Stimulated activated naive CD8-positive, alpha-beta T cell treated with anti-CD3 and anti-CD28 coated beads, Interleukin-15, Interleukin-2, amounts not matched to agents 100 U/mL and 50 U/mL, for 24 hours (primary cell): ENCODE data around the gene FAM193B.

Experiments used
- ATAC-seq: fragments of 150-1000 bp; cut with Tn5 transposase; one replicate; pipeline ENCODE4 v1.10.0; 2021
- DNase-seq: peaks from one replicate; pipeline ENCODE4 v3.0.0; 2021

The FAM193B gene

GRCh38 chr5:177515580-177515979, 38.8 kb downstream of the FAM193B start:
- no peak for ATAC-seq
- no peak for DNase-seq

DNA sequence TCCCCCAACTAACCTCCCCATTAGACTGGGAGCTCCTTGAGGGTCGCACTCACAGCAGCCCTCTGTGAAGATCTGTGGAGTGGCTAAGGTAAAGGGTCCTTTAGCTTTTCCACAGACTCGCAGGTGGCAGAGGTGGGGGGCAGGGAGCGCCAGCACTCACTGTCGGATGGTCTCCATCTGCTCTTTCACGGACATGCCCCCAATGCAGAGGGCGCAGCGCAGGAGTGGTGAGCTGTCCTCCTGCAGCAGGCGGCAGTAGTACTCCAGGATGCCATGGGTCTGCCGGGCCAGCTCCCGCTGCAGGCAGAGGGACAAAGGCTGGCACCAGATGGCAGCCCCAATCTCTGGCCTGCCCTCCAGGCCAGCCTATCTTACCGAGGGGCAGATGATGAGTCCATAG, 39.8 kb downstream of the FAM193B start:
- DNase-seq (no peak), ATAC-seq (no peak)

GRCh38 chr5:177513500-177513899, 40.9 kb downstream of the FAM193B start:
- ATAC-seq (no peak), DNase-seq (no peak)

DNA sequence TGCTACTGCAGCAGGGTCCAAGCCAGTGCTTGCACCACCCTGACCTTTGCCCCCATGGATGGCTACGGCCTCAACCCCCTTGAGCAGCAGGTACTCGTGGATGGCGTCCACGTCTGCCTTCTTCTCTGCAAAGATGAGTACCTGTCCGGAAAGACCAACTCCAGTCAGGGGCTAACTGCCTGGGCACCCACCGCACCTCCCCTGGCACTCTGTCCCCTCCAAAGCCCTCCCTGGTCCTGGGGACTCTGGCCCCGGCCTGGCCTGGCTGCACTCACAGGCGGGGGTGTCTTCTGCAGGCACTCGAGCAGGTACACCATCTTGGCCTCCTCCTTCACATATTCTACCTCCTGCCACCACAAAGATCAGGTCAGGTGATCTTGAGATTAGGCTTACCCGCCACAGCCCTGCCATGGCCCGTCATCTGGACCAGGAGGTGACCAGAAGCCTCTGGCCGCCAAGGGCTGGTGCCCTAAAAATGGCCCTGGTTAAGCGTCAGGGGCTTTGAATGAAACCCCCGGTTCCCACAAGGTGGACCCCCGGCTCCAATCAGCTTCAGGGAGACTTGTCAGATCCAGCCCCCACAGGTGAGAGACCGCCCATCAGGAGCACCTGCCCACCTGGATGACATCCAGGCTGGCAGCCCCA, 41.5 kb downstream of the FAM193B start:
- no peak for ATAC-seq

GRCh38 chr5:177511796-177512675, 42.3 kb downstream of the FAM193B start:
- ATAC-seq (no peak), DNase-seq (no peak)

More for the DNA sequence above, 41.5 kb downstream of the FAM193B start:
- no peak for DNase-seq

DNA sequence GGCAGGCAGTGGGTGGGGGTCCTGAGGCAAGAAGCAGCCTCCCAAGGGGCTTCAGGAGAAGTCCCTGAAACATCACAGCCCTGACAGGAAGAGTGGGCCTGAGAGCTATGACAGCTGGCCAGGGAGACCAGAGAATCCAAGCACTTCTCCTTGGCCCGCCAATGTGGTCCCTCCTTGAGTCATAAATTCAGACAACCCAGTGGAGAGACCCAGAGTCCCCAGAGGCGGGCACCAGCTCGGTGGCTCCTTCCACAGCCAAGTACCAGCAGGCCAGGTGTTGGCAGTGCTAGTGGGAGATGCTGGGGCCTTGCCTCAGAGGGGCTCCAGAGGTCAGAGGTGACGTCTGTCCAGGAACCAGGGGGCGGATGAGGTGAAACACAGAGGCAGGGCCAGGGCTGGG, 43.2 kb downstream of the FAM193B start:
- DNase-seq (no peak), ATAC-seq (no peak)

DNA sequence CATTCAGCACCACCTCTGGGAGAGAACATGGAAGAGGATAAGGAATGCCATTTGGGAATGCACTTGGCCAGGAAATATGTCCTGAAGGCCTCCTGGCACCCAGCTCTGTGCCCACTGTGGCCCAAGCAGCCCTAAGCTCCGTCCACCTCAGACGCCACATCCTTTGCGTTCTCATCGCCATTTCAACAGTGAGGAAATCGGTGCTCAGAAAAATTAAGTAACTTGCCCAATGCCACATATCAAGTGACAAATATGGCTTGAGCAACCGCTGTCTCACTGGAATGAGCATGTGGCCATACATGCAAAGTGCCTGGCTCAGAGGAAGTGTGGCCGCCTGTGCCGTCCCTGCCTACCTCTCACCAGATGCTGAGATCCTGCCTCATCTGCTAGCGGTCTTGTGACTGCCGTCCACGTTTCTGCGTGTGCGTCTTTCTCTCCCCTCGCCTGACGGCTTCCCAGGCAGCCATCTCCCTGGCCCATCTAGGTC, 43.8 kb downstream of the FAM193B start:
- ATAC-seq: no peak
- no peak for DNase-seq

DNA sequence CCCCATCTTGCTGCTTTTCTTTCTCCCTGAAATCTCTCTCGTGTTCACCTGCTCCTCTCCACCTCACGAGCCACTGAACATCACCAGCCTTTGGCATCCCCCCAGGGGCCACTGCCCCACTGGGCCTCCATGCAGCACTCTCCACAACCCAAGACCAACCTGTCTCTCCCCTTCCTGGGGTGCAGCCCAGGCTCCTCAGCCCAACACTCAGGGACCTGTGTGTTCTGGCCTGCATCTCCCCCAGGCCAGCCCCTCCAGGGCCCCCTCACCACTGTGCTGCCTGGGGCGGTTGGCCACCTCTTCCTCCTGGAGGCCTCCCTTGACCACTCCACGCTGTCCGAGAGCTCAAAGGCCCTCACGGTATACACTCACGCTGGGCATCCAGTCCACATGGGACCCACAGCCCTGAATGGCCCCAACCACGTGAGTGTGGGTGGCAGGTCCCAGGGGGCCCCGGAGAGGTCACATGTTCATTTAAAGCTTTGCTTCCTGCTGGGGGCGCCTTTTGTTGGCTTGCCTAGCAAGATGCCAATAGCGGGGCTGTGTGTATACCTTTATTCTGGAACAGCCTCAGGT, 44.3 kb downstream of the FAM193B start:
- no peak for ATAC-seq
- peak; percentile 34 for DNase-seq

DNA sequence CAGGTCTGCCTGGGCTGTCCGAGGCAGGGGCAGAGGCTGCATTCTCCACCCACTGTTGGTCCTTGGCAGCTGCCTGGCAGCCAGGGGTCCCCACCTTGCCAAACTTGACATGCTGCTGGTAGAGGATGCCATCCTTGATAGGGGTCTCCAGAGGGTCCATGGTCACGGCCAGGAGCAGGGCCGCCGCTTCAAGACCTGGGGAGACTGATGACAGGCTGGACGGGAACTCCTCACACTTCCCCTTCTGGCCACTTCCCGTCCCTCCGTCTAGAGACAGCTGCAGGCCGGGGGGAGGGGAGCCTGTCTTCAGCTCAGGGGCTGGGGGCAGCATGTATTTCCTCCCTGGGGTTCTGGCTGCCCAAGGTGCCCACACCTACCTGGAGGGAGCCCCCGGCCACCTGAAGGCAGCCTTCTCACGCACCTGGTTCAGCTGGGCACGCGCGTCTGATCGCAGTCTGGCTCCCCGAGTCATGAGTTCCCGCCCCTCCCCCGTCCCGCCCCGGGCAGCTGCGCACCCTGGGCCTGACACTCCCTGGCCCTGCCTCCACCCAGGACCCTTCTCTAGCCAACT, 44.9 kb downstream of the FAM193B start, which contains the start of gene DOK3:
DOK3 (minus strand) TSS at position 446 of the 571 bp plus-strand sequence; CDS start at position 160, 286 bp downstream.
- ATAC-seq: no peak
- peak; percentile 32 for DNase-seq

DNA sequence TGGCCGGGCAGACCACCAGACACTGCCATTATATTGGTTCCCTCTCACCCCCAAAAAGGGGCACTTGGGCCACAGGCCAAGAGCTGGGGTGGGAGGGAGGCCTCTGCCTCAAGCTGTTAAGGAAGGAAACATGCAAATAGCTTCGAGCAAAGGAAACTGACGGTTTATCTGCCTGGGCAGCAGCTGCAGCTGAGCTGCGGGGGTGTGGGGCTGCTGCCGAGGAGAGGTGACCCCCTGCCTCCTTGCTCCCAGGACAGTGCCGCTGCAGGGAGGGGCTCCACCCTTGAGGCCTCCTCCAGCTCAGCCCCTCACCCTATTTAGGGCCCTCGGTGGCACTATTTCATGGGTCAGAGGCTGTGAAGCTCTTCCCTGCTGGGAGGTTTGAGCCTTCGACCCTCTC, 45.5 kb downstream of the FAM193B start:
- ATAC-seq: no peak
- no peak for DNase-seq

DNA sequence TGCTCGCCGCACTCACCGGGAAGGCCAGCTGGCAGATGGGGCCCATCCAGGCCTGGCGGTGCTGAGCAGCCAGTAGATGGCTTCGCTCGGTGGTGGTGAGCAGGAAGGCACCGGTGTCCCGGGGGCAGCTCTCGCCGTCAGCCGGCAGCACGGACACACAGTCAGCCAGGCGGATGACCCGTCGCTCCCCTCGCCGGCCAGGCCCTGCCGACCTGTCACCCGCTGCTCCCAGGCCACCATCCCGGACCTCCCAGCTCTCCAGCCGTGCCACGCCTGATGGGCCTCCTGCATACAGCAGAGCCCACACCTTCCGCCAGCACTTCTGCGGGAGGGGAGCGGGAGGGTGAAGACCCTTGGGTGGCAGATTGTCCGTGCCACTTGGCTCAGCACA, 46.1 kb downstream of the FAM193B start:
- DNase-seq (no peak), ATAC-seq (no peak)

GRCh38 chr5:177507596-177508220, 46.7 kb downstream of the FAM193B start:
- ATAC-seq (no peak), DNase-seq (no peak)

GRCh38 chr5:177507165-177507564, 47.2 kb downstream of the FAM193B start:
- ATAC-seq (no peak), DNase-seq (no peak)

DNA sequence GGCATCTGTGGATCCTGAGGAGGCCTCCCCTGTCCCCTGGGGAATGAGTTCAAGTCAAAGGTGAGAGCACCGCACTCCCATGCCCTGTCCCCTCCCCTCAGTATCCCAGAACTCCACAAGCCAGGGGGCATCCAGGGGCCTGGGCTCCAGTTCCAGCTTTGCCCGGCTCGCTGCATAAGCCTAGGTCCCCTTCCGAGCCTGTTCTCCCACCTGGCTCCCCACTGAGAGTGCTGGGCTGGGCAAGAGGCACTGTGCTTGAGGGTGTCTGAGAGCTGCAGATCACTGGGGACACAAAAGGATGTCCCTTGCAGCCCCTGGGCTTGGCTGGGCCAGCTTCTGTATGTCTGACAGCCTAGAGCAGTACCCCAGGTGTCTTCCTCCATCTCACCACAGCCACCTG, 49.3 kb downstream of the FAM193B start:
- ATAC-seq: no peak
- DNase-seq: no peak

DNA sequence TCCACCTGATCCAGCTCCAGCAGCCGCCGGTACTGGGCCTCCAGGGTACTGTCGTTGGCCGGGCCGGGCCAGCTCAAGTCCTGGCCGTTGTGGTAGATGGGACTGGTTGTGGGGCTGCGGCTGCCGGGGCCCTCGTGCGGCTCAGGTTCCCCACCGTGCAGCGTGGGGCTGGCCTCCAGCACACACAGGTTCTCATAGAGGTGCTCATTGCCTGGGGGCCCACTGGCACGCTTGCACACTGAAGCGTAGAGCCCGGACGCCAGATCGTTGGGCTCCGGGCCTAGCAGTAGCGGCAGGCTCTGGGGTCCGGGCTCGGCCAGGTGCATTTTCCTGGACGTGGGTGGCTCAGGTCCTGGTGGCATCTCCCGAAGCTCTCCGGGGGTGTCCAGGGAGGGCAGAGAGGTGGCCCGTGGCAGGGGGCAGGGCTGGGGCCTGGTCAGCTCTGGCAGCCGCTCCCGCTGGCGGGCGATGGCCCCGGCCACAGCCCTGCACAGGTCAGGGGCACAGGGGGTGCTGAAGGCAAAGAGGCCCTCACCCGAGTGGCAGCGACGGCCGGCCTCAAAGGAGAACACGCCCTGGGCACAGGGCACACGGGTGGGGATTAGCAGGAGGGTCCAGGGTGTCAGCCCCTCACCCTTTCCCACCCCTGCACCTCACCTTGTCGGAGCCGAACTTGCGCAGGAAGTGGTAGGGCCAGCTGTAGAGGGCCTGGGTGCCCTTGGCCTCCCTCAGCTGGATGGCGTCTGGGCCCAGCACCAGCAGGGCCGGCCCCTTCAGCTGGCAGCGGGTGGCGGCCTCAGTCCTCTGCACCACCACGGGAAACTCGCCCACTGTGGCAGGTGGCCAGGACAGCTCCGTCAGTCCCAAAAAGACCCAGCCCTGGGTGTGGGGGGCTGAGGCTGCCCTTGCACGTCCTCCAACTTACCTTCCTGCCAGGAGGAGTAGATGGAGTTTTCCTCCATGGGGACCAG, 50.0 kb downstream of the FAM193B start:
- DNase-seq (no peak), ATAC-seq (no peak)

DNA sequence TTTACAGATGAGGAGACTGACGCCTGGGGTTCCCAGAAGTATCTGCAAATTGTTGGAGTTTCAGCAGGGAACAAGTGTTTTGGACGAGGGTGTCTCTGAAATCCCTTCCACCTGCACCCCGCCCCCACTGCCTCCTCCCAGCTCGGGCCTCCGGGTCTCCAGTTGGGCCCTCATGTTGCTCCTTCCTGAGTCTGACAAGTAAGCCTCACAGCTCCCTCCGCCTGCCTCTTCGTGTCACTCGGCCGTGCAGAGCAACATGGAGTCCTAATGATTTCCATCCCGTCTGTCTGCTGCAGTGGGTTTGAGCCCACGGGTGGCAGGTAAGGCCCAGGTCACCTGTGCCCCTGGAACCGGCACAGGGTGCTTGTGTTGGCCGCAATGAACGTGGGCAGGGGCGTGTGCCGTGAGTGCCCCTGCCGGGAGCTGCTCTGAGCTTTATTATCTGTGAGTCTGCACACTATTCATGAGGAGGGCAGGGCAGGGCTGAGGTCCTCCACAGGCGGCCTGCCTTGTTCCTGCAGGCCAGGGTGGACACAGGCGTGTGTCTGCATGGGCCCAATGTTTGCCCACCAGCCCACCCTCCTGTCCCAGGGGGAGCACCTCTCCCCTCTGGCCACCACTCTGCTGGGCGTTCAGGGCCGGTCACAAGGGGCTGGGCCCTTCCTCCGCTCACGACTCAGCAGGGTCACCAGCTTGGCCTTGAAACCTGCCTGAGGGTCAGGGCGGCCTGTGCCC, 50.8 kb downstream of the FAM193B start:
- DNase-seq (no peak), ATAC-seq (no peak)

DNA sequence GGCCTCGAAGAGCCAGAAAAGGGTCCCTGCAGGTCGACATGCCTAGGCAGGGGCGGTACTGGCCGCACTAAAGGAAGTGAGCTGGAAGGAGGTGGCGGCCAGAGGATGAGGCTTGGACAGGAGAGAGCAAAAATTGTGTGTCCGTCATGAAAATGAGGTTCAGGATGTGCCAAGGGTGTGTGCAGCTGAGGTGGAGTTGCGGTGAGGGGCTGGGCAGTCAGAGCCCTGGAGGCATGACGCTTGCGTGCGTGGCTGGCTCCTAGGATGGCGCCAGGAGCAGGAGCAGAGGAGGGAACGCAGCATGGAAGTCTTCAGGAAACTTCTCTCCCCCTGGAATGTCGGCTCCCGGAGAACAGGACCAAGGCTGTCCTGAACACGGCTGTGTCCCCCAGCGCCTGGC, 51.5 kb downstream of the FAM193B start:
- no peak for ATAC-seq
- DNase-seq: no peak

GRCh38 chr5:177501874-177502678, 52.3 kb downstream of the FAM193B start:
- DNase-seq: no peak
- no peak for ATAC-seq
